Ishikawa (cell line): Measurements from ENCODE around the gene ASTN2.

Source experiments
- CEBPB ChIP-seq: IDR thresholded peaks from 2 replicates; pipeline ENCODE4 v1.6.1; 2012
- CREB1 ChIP-seq: IDR thresholded peaks from 2 replicates; pipeline ENCODE4 v1.6.1; 2012; ENCODE audit warnings: low read depth
- EGR1 ChIP-seq: IDR thresholded peaks from 2 replicates; pipeline ENCODE4 v1.6.1; 2012
- EP300 ChIP-seq: IDR thresholded peaks from 2 replicates; pipeline ENCODE4 v1.6.1; 2012; ENCODE audit warnings: borderline replicate concordance
- FOXM1 ChIP-seq: IDR thresholded peaks from 2 replicates; pipeline ENCODE4 v1.6.1; 2012; ENCODE audit warnings: low read depth, borderline replicate concordance
- MAX ChIP-seq: IDR thresholded peaks from 2 replicates; pipeline ENCODE4 v1.6.1; 2012
- NFIC ChIP-seq: IDR thresholded peaks from 2 replicates; pipeline ENCODE4 v1.6.1; 2012
- RAD21 ChIP-seq: IDR thresholded peaks from 2 replicates; pipeline ENCODE4 v1.6.1; 2012; ENCODE audit warnings: low read depth
- REST ChIP-seq: IDR thresholded peaks from 2 replicates; pipeline ENCODE4 v1.6.1; 2012; ENCODE audit warnings: low read depth, mild to moderate bottlenecking
- TAF1 ChIP-seq: IDR thresholded peaks from 2 replicates; pipeline ENCODE4 v1.6.1; 2012; ENCODE audit warnings: low read depth, mild to moderate bottlenecking
- TCF12 ChIP-seq: IDR thresholded peaks from 2 replicates; pipeline ENCODE4 v1.6.1; 2012; ENCODE audit warnings: low read depth
- TEAD4 ChIP-seq: IDR thresholded peaks from 2 replicates; pipeline ENCODE4 v1.6.1; 2012
- USF1 ChIP-seq: IDR thresholded peaks from 2 replicates; pipeline ENCODE4 v1.6.1; 2012
- YY1 ChIP-seq: IDR thresholded peaks from 2 replicates; pipeline ENCODE4 v1.6.1; 2012; ENCODE audit warnings: low read depth
- ZBTB7A ChIP-seq: IDR thresholded peaks from 2 replicates; pipeline ENCODE4 v1.6.1; 2012; ENCODE audit warnings: low read depth

The ASTN2 gene

GRCh38 chr9:117120061-117120460, 294.8 kb downstream of the ASTN2 start:
- no peak for TF ChIP-seq REST
- no peak for TF ChIP-seq EGR1
- no peak for TF ChIP-seq YY1
- TF ChIP-seq TEAD4: no peak
- TF ChIP-seq USF1: no peak
- no peak for TF ChIP-seq CEBPB
- no peak for TF ChIP-seq TCF12
- no peak for TF ChIP-seq FOXM1
- no peak for TF ChIP-seq MAX
- TF ChIP-seq TAF1: no peak
- TF ChIP-seq ZBTB7A: no peak
- TF ChIP-seq RAD21: no peak
- TF ChIP-seq EP300: no peak
- TF ChIP-seq NFIC: no peak
- no peak for TF ChIP-seq CREB1

- TF ChIP-seq TEAD4 (no peak), MAX (no peak), FOXM1 (no peak), CREB1 (no peak), USF1 (no peak), EP300 (no peak), CEBPB (no peak), TAF1 (no peak), TCF12 (no peak), EGR1 (no peak), REST (no peak), RAD21 (no peak), ZBTB7A (no peak), NFIC (no peak), YY1 (no peak)
Observed at GRCh38 chr9:117116084-117116483, 298.8 kb downstream of the ASTN2 start.

- no peak for TF ChIP-seq MAX
- no peak for TF ChIP-seq TEAD4
- no peak for TF ChIP-seq FOXM1
- no peak for TF ChIP-seq TCF12
- no peak for TF ChIP-seq USF1
Observed at GRCh38 chr9:117114768-117115167, 300.1 kb downstream of the ASTN2 start.

- no peak for TF ChIP-seq CREB1
- no peak for TF ChIP-seq USF1
- no peak for TF ChIP-seq REST
Observed at GRCh38 chr9:117104716-117105495, 310.0 kb downstream of the ASTN2 start.
